Activated CD4-positive, alpha-beta memory T cell treated with anti-CD3 and anti-CD28 coated beads for 36 hours (primary cell): ENCODE measurements around the gene SERPINA9. TPM values are rescaled to one million over a fixed set of nuclear protein-coding genes. Genes with fewer than 3 reads are reported as not detected.

Experiments
- CTCF ChIA-PET: fragments of 350-600 bp; sonication (Branson Sonifier 250); formaldehyde crosslinking; loops from one replicate; lab custom pipeline; 2021; ENCODE audit warnings: antibody characterized with exemption, inconsistent platforms; lab: Charles Lee
- POLR2A ChIA-PET: fragments of 350-600 bp; sonication (Branson Sonifier 250); formaldehyde crosslinking; loops from one replicate; lab custom pipeline; 2021; ENCODE audit warnings: antibody characterized with exemption; lab: Charles Lee
- DNase-seq: peaks from one replicate; pipeline ENCODE4 v3.0.0-alpha.2; 2020
- H3K27ac Mint-ChIP-seq: one replicate; pipeline ENCODE4 v1.8.0; 2021; ENCODE audit warnings: mixed read lengths
- H3K27me3 Mint-ChIP-seq: one replicate; pipeline ENCODE4 v1.8.0; 2021; ENCODE audit warnings: mixed read lengths
- H3K36me3 Mint-ChIP-seq: one replicate; pipeline ENCODE4 v1.8.0; 2021; ENCODE audit warnings: mixed read lengths
- H3K4me1 Mint-ChIP-seq: one replicate; pipeline ENCODE4 v1.8.0; 2021; ENCODE audit warnings: low read depth, mixed read lengths
- H3K4me3 Mint-ChIP-seq: one replicate; pipeline ENCODE4 v1.8.0; 2021; ENCODE audit warnings: mild to moderate bottlenecking, mixed read lengths
- H3K9me3 Mint-ChIP-seq: one replicate; pipeline ENCODE4 v1.8.0; 2021; ENCODE audit warnings: mixed read lengths
- intact Hi-C: fragments of 100-400 bp; cut with micrococcal nuclease; formaldehyde crosslinking; loops from one replicate; pipeline ENCODE4 v1.15.1; 2023
- total RNA-seq, 2 experiments: library from RNA; stranded (reverse); gene quantifications; one replicate each; pipeline ENCODE4 v1.2.3, GENCODE V29; 2021

SERPINA9 gene
- total RNA-seq, 2 experiments from 2014 or later = not detected

DNA sequence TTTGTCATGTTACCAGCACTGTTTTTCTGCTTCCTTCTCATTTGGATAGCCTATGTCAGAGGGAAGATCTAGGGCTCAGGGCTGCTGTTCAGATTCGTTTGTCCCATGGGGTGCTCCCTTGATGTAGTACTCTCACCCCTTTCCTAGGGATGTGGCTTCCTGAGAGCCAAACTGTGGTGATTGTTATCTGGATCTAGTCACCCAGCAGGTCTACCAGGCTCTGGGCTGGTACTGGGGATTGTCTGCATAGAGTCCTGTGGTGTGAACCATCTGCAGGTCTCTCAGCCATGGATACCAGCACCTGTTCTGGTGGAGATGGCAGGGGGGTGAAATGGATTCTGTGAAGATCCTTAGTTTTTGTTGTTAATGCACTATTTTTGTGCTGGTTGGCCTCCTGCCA is 17.9 kb downstream of the SERPINA9 start:
- H3K36me3 Mint-ChIP-seq = no peaks in the 10 kb centered on the region
- intact Hi-C loops = no loop called here
- no peaks in the 10 kb centered on the region for H3K4me1 Mint-ChIP-seq
- CTCF ChIA-PET = no interaction called here
- no peak for DNase-seq
- H3K27me3 Mint-ChIP-seq = peaks cover 21% of the 10 kb centered on the region
- POLR2A ChIA-PET = no interaction called here
- no peaks in the 10 kb centered on the region for H3K9me3 Mint-ChIP-seq
- H3K27ac Mint-ChIP-seq = no peak overlapping the region
- H3K4me3 Mint-ChIP-seq = no peak overlapping the region

DNA sequence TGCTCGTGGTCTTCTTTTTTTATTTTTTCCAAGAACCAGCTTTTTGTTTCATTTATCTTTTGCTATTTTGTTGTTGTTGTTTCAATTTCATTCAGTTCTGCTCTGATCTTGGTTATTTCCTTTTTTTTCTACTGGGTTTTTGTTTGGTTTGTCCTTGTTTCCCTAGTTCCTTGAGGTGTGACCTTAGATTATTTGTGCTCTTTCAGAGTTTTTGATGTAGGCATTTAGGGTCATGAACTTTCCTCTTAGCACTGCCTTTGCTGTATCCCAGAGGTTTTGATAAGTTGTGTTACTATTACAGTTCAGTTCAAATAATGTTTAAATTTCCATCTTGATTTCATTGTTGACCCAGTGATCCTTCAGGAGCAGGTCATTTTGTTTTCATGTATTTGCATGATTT is 20.1 kb downstream of the SERPINA9 start:
- Mint-ChIP-seq H3K27ac (no peak overlapping the region), H3K4me1 (no peaks in the 10 kb centered on the region), H3K27me3 (peaks cover 17% of the 10 kb centered on the region), H3K4me3 (no peak overlapping the region), H3K9me3 (no peaks in the 10 kb centered on the region), H3K36me3 (no peaks in the 10 kb centered on the region)
- POLR2A ChIA-PET = no interaction called here
- no peak for DNase-seq
- intact Hi-C loops = no loop called here
- CTCF ChIA-PET = no interaction called here

DNA sequence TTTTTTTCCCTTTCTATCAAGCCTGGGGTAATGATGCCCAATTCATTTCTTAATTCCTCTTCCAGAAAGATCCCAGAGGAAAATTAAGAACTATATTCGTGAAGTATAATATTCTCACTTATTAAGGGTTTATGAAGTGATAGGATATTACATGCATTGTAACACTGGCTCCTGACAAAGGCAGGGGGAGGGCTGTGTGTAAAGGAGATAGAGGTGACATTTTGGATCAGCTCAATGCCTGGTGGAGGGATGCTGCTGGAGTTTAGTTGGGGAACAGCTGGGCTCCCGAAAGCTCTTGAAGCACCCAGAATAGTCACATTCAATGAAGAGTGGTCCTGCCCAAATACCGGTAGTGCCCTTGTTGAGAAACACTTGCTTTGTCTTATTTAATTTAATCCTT is 24.2 kb downstream of the SERPINA9 start:
- H3K4me1 Mint-ChIP-seq = no peaks in the 10 kb centered on the region
- intact Hi-C loops = no loop called here
- H3K27me3 Mint-ChIP-seq = peaks cover 17% of the 10 kb centered on the region
- ChIA-PET CTCF (no interaction called here), POLR2A (no interaction called here)
- DNase-seq = no peak
- no peaks in the 10 kb centered on the region for H3K9me3 Mint-ChIP-seq
- no peak overlapping the region for H3K4me3 Mint-ChIP-seq
- H3K27ac Mint-ChIP-seq = no peak overlapping the region
- H3K36me3 Mint-ChIP-seq = no peaks in the 10 kb centered on the region

DNA sequence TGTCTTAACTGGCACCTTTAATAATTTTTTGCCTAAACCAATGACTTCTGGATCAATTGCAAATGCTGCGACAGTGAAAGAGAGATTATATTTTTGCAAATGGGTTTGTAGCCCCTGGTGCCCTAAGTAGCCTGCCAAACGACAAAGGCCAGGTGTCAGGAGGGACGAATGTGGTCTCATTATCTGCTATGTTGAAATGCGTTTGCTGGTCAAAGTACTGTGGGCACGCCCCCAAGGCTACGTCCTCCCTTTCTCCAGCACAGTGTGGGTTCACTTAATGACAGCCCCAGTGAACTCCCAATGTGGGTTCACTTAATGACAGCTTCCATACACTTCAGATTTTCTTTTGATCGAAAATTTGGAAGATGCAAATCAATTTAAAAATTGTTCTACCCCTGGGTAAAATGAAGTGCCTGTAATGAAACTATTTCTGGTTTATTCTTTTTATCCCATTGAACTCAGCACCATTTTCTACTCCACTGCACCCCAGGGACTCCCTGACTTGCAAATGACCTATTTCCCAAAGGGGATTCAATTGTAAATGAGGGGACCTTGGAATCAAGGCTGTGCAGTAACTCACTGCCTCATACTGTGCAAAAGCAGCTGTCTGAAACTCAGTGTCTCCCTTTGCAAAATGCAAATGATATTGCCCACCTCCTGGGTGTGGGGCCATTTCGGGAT is 24.8 kb downstream of the SERPINA9 start:
- intact Hi-C loops = no loop called here
- Mint-ChIP-seq H3K36me3 (no peaks in the 10 kb centered on the region), H3K27me3 (peaks cover 17% of the 10 kb centered on the region), H3K27ac (no peak overlapping the region), H3K4me1 (no peaks in the 10 kb centered on the region), H3K9me3 (no peaks in the 10 kb centered on the region), H3K4me3 (no peak overlapping the region)
- ChIA-PET POLR2A (no interaction called here), CTCF (no interaction called here)
- no peak for DNase-seq

DNA sequence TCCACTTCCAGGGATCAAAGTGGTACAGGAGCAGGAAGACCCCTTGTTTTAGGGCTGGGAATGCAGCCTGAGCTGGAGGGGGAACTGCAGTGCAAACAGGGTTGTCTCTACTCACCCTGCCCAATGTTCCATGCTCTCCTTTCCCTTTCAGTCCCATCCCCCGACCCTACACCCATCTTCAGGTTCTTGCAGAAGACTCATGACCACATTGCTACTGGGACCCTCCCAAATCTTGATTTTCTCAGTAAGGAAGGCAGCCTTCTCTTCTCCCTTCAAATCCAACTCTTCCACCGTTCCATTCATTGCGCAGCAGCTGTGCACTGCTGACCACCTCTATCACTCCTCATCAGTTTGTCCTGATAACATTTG is 25.3 kb downstream of the SERPINA9 start:
- ChIA-PET POLR2A (no interaction called here), CTCF (no interaction called here)
- no peak overlapping the region for H3K4me3 Mint-ChIP-seq
- no peaks in the 10 kb centered on the region for H3K36me3 Mint-ChIP-seq
- H3K27ac Mint-ChIP-seq = no peak overlapping the region
- intact Hi-C loops = no loop called here
- H3K4me1 Mint-ChIP-seq = no peaks in the 10 kb centered on the region
- no peaks in the 10 kb centered on the region for H3K9me3 Mint-ChIP-seq
- peaks cover 15% of the 10 kb centered on the region for H3K27me3 Mint-ChIP-seq
- no peak for DNase-seq

DNA sequence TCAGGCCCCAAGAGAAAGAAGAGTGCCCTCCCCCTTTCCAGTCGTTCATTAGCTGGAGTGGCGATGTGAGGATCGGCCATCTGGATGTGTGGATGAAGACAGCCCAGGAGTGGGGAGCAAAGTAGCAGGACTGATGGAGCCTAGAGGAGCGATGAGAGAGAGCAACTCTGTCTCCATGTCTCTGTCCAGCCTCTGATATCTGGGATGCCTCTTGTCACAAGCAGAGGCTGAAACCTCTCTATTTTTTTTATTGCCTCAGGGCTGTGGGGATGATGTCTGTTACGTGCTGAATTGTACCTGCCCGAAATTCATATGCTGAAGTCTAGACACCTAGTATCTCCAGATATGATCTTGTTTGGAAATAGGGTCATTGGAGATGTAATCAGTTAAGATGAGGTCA is 26.1 kb downstream of the SERPINA9 start:
- Mint-ChIP-seq H3K9me3 (no peaks in the 10 kb centered on the region), H3K27ac (no peak overlapping the region), H3K27me3 (peaks cover 11% of the 10 kb centered on the region), H3K4me1 (no peaks in the 10 kb centered on the region), H3K36me3 (no peaks in the 10 kb centered on the region), H3K4me3 (no peak overlapping the region)
- CTCF ChIA-PET = no interaction called here
- intact Hi-C loops = no loop called here
- POLR2A ChIA-PET = no interaction called here
- no peak for DNase-seq

DNA sequence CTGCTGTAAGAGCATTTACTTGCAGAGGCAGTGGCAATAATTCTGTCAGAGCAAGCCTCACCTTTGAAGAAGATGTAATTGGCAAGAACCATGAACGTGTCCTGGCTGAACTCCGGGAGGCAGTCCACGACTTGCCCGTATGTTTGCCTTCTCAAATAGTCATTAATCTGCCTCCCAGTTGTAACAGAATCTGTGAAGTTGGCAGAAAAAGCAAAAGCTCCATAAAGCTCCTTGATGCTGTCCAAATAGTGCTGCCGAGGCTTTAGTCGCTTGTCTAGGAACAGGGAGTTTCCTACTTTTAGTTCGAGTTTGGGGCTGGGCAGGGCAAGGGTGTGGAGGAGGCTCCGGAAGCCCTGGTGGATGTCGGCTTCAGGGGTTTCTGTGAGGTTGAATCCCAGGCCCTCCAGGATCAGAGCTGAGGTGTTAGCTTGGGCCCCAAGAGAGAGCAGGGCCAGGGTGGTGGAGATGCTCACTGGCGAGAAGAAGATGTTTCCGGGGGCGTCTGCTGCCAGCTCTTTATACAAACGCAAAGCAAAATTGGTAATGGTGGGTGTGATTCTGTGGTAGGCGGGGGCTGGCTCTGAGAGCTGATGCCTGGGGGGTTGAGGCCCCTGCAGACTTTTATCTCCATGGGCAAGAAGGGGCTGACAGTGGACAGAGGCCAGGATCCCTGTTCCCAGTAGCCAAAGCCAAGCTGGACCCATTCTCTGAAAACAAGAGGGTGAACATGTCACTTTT is 27.8 kb downstream of the SERPINA9 start:
- ChIA-PET CTCF (interaction anchor here (1.0 to 1.1 kb wide), 2 partner anchors 38 to 101 kb away, joined by 3 to 4 read pairs; no protein-coding TSS in a partner anchor), POLR2A (no interaction called here)

DNA sequence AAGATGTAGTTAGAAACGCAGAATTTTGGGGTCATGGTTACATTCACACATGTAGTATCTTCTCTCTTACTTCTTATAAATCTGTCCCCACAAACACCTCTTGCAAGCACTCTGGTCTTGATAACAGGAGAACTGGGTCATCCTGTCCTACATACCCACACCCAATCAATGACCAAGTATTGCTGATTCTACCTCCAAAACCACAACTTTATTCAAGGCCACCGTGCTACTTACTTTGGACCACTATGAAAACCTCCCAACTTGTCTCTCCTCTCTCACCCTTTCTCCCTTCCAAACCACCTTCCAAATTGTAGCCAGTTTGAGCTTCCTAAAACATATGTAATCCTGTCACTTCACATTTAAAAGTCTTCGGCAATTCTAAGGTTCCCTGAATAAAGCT is 28.8 kb downstream of the SERPINA9 start:
- peaks cover 3% of the 10 kb centered on the region for H3K27me3 Mint-ChIP-seq
- H3K36me3 Mint-ChIP-seq = no peaks in the 10 kb centered on the region
- H3K4me3 Mint-ChIP-seq = no peak overlapping the region
- no peaks in the 10 kb centered on the region for H3K9me3 Mint-ChIP-seq
- ChIA-PET CTCF (interaction anchor here (1.0 to 1.3 kb wide), 3 partner anchors 13 to 102 kb away, joined by 3 to 4 read pairs (median 3); no protein-coding TSS in a partner anchor), POLR2A (no interaction called here)
- H3K4me1 Mint-ChIP-seq = no peaks in the 10 kb centered on the region
- DNase-seq = no peak
- H3K27ac Mint-ChIP-seq = no peak overlapping the region
- intact Hi-C loops = no loop called here

More for the DNA sequence above, 27.8 kb downstream of the SERPINA9 start:
- Mint-ChIP-seq H3K27me3 (peaks cover 6% of the 10 kb centered on the region), H3K4me1 (no peaks in the 10 kb centered on the region), H3K36me3 (no peaks in the 10 kb centered on the region), H3K27ac (no peak overlapping the region), H3K9me3 (no peaks in the 10 kb centered on the region), H3K4me3 (no peak overlapping the region)
- DNase-seq = no peak
- intact Hi-C loops = no loop called here

DNA sequence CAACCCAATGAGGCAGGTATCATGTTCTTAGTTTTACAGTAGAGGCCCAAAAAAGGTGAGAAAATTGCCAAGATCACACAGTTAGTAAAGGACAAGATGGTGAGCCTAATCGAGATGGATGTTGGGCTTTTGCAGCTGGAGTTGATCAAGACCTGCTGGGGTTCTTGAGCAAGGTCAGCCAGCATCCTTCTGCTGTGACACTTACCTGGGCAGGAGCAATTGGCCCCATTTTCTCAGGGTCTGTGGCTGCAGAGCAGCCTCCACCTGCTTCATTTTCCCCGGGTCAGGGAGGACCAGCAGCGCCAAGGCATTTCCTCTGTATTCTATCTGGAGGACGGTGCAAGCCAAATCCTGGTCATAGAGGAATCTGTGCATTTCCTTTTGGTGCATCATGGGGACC is 29.9 kb downstream of the SERPINA9 start:
- H3K4me1 Mint-ChIP-seq = no peaks in the 10 kb centered on the region
- intact Hi-C loops = no loop called here
- H3K27ac Mint-ChIP-seq = no peak overlapping the region
- DNase-seq = no peak
- H3K36me3 Mint-ChIP-seq = no peaks in the 10 kb centered on the region
- ChIA-PET POLR2A (no interaction called here), CTCF (interaction anchor here (2.2 kb wide), 1 partner anchor 12 kb away, joined by 8 read pairs; no protein-coding TSS in a partner anchor)
- no peak overlapping the region for H3K4me3 Mint-ChIP-seq
- peaks cover 8% of the 10 kb centered on the region for H3K27me3 Mint-ChIP-seq
- H3K9me3 Mint-ChIP-seq = no peaks in the 10 kb centered on the region

DNA sequence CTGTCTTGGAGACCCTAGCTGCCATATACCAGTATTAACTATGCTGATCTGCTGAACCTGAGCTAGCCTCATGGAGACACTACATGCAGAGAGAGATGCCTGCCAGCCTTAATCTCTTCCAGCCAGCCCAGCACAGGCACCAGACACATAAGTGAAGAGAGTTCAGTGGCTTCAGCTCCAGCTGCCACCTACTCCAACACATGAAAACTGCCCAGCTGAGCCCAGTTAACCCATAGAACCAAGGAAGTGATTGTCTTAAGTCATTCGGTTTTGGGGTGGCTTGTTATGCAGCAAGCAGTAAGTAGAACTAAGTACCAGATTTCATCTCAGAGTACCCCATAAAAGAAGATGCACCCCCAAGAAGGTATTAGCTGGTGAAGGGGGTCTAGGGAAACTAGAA is 31.0 kb downstream of the SERPINA9 start:
- Mint-ChIP-seq H3K27ac (no peak overlapping the region), H3K27me3 (peaks cover 5% of the 10 kb centered on the region), H3K36me3 (no peaks in the 10 kb centered on the region), H3K4me1 (no peaks in the 10 kb centered on the region), H3K9me3 (no peaks in the 10 kb centered on the region), H3K4me3 (no peak overlapping the region)
- ChIA-PET CTCF (interaction anchor here (0.6 to 2.2 kb wide), 2 partner anchors 11 to 104 kb away, joined by 3 to 8 read pairs; no protein-coding TSS in a partner anchor), POLR2A (no interaction called here)
- no peak for DNase-seq
- intact Hi-C loops = no loop called here

DNA sequence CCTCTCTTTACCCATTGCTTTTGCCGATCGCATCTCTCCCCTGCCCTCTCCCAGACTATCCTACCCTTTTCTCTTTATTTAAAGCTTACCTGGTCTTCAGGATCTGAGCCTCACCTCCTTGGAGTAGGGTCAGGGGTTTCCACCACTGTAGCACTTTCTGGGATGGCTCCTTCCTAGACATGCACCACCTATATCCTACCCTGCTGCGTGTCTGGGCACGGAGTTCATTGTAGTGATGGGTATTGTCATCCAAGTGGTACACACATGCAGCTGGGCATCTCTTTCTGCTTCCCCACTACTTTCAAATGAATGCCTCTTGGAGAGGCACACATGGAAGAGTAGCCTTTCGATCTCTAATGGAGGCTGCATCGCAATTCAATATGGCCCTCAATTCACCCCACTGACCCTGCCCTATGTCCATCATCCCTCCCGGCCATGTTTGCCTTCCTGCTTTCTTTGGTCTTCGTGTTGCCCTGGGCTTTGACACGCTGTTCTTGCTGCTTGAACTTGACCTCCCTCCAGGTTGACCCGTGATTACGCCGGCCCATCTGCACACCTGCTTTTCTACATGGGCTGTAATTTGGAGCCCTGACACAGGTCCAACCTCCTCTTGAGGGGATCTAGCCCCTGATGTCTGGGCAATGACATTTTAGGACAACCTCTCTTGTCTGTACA is 34.3 kb downstream of the SERPINA9 start:
- Mint-ChIP-seq H3K27ac (no peak overlapping the region), H3K9me3 (no peaks in the 10 kb centered on the region), H3K36me3 (no peaks in the 10 kb centered on the region), H3K27me3 (peaks cover 5% of the 10 kb centered on the region), H3K4me1 (no peaks in the 10 kb centered on the region), H3K4me3 (no peak overlapping the region)
- no peak for DNase-seq
- CTCF ChIA-PET = no interaction called here
- intact Hi-C loops = no loop called here
- POLR2A ChIA-PET = no interaction called here

DNA sequence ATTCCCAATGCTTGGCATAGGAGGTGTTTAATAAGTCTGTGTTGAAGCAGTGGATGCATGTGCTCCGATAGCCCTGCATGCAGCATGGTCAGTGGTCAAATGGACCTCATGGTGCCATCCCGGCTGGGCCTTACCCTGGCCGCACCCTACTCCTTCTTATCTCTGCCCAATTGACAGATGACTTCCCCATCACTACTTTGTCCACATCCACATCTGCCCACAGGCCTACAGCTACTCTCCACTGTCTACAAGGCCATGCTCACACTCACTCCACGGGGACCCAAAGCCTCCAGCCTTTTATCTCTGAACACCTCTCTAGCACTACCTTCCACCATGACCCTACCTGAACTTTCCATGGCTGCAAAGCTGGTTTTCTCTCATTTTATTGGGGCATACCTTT is 34.9 kb downstream of the SERPINA9 start:
- intact Hi-C loops = no loop called here
- DNase-seq = no peak
- no peaks in the 10 kb centered on the region for H3K9me3 Mint-ChIP-seq
- POLR2A ChIA-PET = no interaction called here
- no peaks in the 10 kb centered on the region for H3K36me3 Mint-ChIP-seq
- H3K4me1 Mint-ChIP-seq = no peaks in the 10 kb centered on the region
- H3K27me3 Mint-ChIP-seq = peaks cover 5% of the 10 kb centered on the region
- no peak overlapping the region for H3K4me3 Mint-ChIP-seq
- CTCF ChIA-PET = no interaction called here
- no peak overlapping the region for H3K27ac Mint-ChIP-seq
